Smooth muscle cell of trachea (primary cell): ENCODE results near the gene IFRD1. TPM values are rescaled to one million over a fixed set of nuclear protein-coding genes. Genes with fewer than 3 reads are reported as not detected.

Experiments used
- total RNA-seq: library from RNA; depleted of rRNA; stranded (reverse); fragments of >200 nt; gene quantifications from 2 replicates; pipeline ENCODE4 v1.2.1, GENCODE V29; 2014

The IFRD1 gene, protein sequence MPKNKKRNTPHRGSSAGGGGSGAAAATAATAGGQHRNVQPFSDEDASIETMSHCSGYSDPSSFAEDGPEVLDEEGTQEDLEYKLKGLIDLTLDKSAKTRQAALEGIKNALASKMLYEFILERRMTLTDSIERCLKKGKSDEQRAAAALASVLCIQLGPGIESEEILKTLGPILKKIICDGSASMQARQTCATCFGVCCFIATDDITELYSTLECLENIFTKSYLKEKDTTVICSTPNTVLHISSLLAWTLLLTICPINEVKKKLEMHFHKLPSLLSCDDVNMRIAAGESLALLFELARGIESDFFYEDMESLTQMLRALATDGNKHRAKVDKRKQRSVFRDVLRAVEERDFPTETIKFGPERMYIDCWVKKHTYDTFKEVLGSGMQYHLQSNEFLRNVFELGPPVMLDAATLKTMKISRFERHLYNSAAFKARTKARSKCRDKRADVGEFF
- total RNA-seq = 43.9 and 97.6 TPM in 2 replicates

GRCh38 chr7:112449902-112450806, at the start of gene IFRD1:
Gene IFRD1, plus strand, starts transcription at chr7:112450460. Its CDS starts 229 bp downstream, at chr7:112450689.

Other genes with a start within 250 kb of the IFRD1 start
- gene DOCK4, start 244.1 kb upstream of the IFRD1 start, total RNA-seq = 17.0 and 29.5 TPM in 2 replicates
- gene ZNF277, start 243.8 kb upstream of the IFRD1 start, total RNA-seq = 49.5 and 50.0 TPM in 2 replicates
- gene LSMEM1, start 30.5 kb downstream of the IFRD1 start, total RNA-seq = 0.66 and 2.6 TPM in 2 replicates